Measurements from ENCODE around the gene HERC2.

- TF ChIP-seq CTCF (IDR thresholded peaks at IDR 0.05) (no peak), ZFX (IDR thresholded peaks at IDR 0.05; ENCODE audit: borderline replicate concordance) (no peak)
Measured at GRCh38 chr15:28078191-28078719, 243.7 kb downstream of the HERC2 start.
